Measurements from ENCODE around the gene GALNT10. TPM values are rescaled to one million over a fixed set of nuclear protein-coding genes. Genes with fewer than 3 reads are reported as not detected.
A peak's percentile ranks its signal among the peaks of the same experiment; 100 is the strongest.

The GALNT10 gene
- total and polyA plus RNA-seq, 9 of the 15 experiments (the other 6 are each of a cell fraction or from before 2014, with no cell fraction given) = 4.6 to 37.1 (median 13.3) TPM

GRCh38 chr5:154445422-154446194, 255.1 kb downstream of the GALNT10 start, which contains the start of gene SAP30L (continued):
- peak; percentile 75 for TF ChIP-seq CCNT2 (IDR thresholded peaks at IDR 0.05; ENCODE audit: borderline replicate concordance, extremely low read depth, insufficient read length, low read depth, low read length)
- TF ChIP-seq ZBTB12 (CRISPR knock-in tag; IDR thresholded peaks at IDR 0.05) = no peak
- TF ChIP-seq BRF1 (IDR thresholded peaks at IDR 0.05; ENCODE audit: borderline replicate concordance, extremely low read depth, insufficient read length) = no peak
- TF ChIP-seq CTBP1 (IDR thresholded peaks at IDR 0.05; ENCODE audit: borderline replicate concordance) = peak; percentile 40
- no peak for TF ChIP-seq ZNF217 (CRISPR knock-in tag; IDR thresholded peaks at IDR 0.05)
- peak; percentile 95 for TF ChIP-seq GABPB1 (CRISPR knock-in tag; IDR thresholded peaks at IDR 0.05)
- TF ChIP-seq ELF2 (CRISPR knock-in tag; IDR thresholded peaks at IDR 0.05) = peak; percentile 84
- TF ChIP-seq MLLT1 (IDR thresholded peaks at IDR 0.05) = 0 out of 4 replicates have a peak, but pooled peaks of 1 of the 2 experiments have one; percentile 22
- no peak for TF ChIP-seq PTBP1 (IDR thresholded peaks at IDR 0.05; ENCODE audit: low read depth, low read length)
- TF ChIP-seq THRB (CRISPR knock-in tag; conservative IDR thresholded peaks at IDR 0.05) = peak; percentile 50; the same call in 1 of the 2 replicates
- no peak for TF ChIP-seq SREBF1 (IDR thresholded peaks at IDR 0.05; ENCODE audit: borderline replicate concordance, low read depth, low read length)
- peak; percentile 74 for TF ChIP-seq POLR2AphosphoS5 (IDR thresholded peaks at IDR 0.05; ENCODE audit: control insufficient read depth, insufficient read depth, low read depth, low read length)
- 0 out of 2 replicates have a peak, but pooled peaks have one; percentile 36 for TF ChIP-seq NFRKB (IDR thresholded peaks at IDR 0.05; ENCODE audit: low read depth)
- peak; percentile 96 for TF ChIP-seq VEZF1 (CRISPR knock-in tag; IDR thresholded peaks at IDR 0.05)
- peak; percentile 92 for TF ChIP-seq MBD2 (IDR thresholded peaks at IDR 0.05; ENCODE audit: borderline replicate concordance, low read depth)
- peak; percentile 45 for TF ChIP-seq CREM (IDR thresholded peaks at IDR 0.05; ENCODE audit: low read depth)
- TF ChIP-seq SMARCE1 (IDR thresholded peaks at IDR 0.05) = 0 out of 2 replicates have a peak, but pooled peaks have one; percentile 33
- TF ChIP-seq ZSCAN29 (IDR thresholded peaks at IDR 0.05) = peak; percentile 83
- TF ChIP-seq TEAD4 (IDR thresholded peaks at IDR 0.05; ENCODE audit: low read length) = no peak
- TF ChIP-seq TEAD4 (CRISPR knock-in tag; IDR thresholded peaks at IDR 0.05; ENCODE audit: borderline replicate concordance) = no peak
- no peak for TF ChIP-seq ZNF354B (CRISPR knock-in tag; IDR thresholded peaks at IDR 0.05)
- TF ChIP-seq C11orf30 (IDR thresholded peaks at IDR 0.05; ENCODE audit: low read depth) = peak; percentile 16; the same call in 1 of the 2 replicates
- no peak for TF ChIP-seq ATF1 (CRISPR knock-in tag; IDR thresholded peaks at IDR 0.05)
- 0 out of 2 replicates have a peak, but pooled peaks have one; percentile 14 for TF ChIP-seq ATF1 (tag; IDR thresholded peaks at IDR 0.05)
- TF ChIP-seq TEAD1 (CRISPR knock-in tag; IDR thresholded peaks at IDR 0.05) = 0 out of 4 replicates have a peak, but pooled peaks of 1 of the 2 experiments have one; percentile 19

Data from K562 (cell line).